GM06990 (cell line): ENCODE measurements around the gene KNTC1.

Experiments
- DNase-seq: peaks from one replicate; pipeline ENCODE4 v3.0.0-alpha.2; 2011; ENCODE audit not compliant: insufficient read length; ENCODE audit errors: extremely low read depth
- H3K27me3 ChIP-seq: replicated peaks from 2 replicates; pipeline ENCODE4 v1.6.0; 2011; ENCODE audit warnings: low read length; ENCODE audit not compliant: control insufficient read depth, insufficient read depth
- H3K36me3 ChIP-seq: 2 replicates; pipeline ENCODE4 v1.5.1; 2011; ENCODE audit warnings: low read length; ENCODE audit not compliant: control insufficient read depth, insufficient read depth
- H3K4me3 ChIP-seq: replicated peaks from 2 replicates; pipeline ENCODE4 v1.5.1; 2011; ENCODE audit warnings: low read depth, mild to moderate bottlenecking, control low read depth, low read length
- TF ChIP-seq, protein P1 (sequence below): IDR thresholded peaks from 2 replicates; pipeline ENCODE4 v1.5.1; 2011; ENCODE audit warnings: low read length, control low read depth, mild to moderate bottlenecking, inconsistent platforms; ENCODE audit not compliant: insufficient read depth, poor library complexity, severe bottlenecking

Gene KNTC1

DNA sequence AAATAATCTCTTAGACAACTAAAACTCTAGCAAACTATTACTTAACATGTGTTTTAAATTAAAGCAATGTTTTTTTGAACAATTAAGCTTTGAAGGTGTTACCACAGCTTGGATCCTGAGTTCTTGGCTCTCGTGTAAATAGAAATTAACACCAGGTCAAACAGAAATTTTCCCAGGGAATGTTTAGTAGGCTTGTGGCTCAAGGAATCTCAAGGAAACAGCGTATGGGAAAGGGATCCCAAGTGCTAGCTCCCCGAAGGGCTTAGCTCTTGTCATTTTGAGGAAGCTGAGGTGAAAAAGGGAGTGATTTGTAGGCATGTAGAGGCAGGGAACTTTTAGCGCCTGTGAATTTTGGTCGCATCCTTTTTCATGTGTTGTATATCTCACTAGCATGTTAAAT is 11.4 kb downstream of the KNTC1 start:
- TF ChIP-seq, protein P1, sequence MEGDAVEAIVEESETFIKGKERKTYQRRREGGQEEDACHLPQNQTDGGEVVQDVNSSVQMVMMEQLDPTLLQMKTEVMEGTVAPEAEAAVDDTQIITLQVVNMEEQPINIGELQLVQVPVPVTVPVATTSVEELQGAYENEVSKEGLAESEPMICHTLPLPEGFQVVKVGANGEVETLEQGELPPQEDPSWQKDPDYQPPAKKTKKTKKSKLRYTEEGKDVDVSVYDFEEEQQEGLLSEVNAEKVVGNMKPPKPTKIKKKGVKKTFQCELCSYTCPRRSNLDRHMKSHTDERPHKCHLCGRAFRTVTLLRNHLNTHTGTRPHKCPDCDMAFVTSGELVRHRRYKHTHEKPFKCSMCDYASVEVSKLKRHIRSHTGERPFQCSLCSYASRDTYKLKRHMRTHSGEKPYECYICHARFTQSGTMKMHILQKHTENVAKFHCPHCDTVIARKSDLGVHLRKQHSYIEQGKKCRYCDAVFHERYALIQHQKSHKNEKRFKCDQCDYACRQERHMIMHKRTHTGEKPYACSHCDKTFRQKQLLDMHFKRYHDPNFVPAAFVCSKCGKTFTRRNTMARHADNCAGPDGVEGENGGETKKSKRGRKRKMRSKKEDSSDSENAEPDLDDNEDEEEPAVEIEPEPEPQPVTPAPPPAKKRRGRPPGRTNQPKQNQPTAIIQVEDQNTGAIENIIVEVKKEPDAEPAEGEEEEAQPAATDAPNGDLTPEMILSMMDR, result no peak
- DNase-seq, result no peak
- H3K36me3 ChIP-seq, result peaks cover 6% of the 10 kb centered on the region

DNA sequence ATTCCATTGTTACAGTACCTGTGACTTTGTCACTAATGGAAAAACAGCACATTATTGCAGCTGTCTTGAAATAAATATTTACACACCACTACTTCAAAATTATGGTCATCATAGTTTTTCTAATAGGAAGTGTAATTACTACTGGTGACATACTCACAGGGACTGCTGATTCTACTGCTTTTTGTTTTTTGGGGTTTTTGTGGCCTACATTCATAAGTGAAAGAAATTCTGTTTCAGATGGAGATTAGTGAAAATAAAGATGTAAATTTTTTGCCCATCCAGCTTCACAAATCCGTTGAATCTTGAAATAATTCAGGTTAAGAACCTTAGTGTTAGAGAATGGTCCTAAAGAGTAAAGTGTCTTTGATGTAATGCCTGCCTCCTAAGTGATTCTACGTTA is 17.5 kb downstream of the KNTC1 start:
- Histone ChIP-seq H3K36me3 (peaks cover 1% of the 10 kb centered on the region), H3K27me3 (no peaks in the 10 kb centered on the region), H3K4me3 (no peak overlapping the region)
- no peak for DNase-seq
- TF ChIP-seq, protein P1, result no peak

More for the DNA sequence above, 11.4 kb downstream of the KNTC1 start:
- no peak overlapping the region for H3K4me3 ChIP-seq
- no peaks in the 10 kb centered on the region for H3K27me3 ChIP-seq

DNA sequence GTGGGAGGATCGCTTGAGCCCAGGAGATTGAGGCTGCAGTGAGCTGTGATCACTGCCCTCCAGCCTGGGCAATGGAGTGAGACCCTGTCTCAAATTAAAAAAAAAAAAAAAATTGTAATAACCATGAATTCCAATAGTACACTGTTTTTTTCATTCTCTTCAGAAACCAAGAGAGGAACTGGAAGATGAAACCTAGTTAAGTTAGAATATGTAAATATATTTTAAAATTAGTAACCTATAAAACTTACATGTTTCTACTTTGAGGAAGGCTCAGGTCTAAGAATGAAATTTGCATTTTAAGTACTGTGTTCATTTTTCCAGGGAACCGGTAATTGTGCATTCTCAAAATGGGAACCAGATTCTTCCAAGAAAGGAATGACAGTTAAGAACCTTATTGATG is 18.8 kb downstream of the KNTC1 start:
- Histone ChIP-seq H3K36me3 (peaks cover 4% of the 10 kb centered on the region), H3K4me3 (no peak overlapping the region), H3K27me3 (no peaks in the 10 kb centered on the region)
- TF ChIP-seq, protein P1, result no peak
- DNase-seq, result peak; percentile 30

DNA sequence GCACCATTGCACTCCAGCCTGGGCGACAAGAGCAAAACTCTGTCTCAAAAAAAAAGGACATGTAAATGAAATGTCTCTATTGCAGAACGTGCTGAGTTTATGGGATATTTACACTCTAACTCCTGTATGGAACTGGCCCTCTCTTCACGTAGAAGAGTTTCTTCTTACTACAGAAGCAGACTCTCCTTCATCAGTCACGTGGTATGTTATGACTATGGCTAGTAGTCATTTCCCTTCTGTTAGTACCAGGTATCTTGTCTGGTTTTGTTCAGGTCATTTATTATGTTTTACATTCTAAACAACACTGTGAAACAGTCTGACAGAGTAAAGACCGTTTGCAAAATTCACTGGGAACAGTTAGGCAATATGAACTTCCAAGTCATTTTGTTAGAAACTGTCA is 20.3 kb downstream of the KNTC1 start:
- H3K27me3 ChIP-seq, result no peaks in the 10 kb centered on the region
- no peak for DNase-seq
- TF ChIP-seq, protein P1, result no peak
- H3K4me3 ChIP-seq, result no peak overlapping the region
- H3K36me3 ChIP-seq, result peaks cover 7% of the 10 kb centered on the region

DNA sequence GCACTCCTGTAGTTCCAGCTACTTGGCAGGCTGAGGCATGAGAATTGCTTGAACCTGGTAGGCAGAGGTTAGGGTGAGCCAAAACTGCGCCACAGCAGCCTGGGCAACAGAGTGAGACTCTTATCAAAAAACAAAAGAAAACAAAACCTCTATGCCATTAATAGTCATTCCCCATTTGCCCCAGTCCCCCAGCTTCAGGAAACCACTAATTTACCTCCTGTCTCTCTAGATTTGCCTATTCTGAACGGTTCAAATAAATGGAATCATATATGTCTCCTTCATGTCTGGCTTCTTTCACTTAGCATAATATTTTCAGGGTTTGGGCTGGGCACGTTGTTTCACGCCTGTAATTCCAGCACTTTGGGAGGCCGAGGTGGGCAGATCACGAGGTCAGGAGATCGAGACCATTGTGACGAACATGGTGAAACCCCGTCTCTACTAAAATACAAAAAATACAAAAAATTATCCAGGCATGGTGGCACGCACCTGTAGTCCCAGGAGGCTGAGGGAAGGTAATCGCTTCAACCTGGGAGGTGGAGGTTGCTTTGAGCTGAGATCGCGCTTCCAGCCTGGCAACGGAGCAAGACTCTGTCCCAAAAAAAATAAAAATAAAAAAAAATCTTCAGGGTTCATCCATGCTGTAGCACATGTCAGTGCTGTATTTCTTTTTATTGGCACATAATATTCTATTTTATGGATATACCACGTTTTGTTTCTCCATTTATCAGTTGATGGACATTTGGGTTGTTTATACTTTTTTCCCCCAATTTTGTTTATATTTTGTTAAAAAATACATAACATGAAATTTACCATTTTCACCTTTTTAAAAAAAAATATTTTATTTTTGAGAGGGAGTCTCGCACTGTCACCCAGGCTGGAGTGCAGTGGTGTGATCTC is 31.9 kb downstream of the KNTC1 start:
- TF ChIP-seq, protein P1, result no peak
- no peaks in the 10 kb centered on the region for H3K27me3 ChIP-seq
- DNase-seq, result peak; percentile 43
- no peak overlapping the region for H3K4me3 ChIP-seq
- H3K36me3 ChIP-seq, result no peaks in the 10 kb centered on the region; the same call in 1 of the 2 replicates
